Endothelial cell (in vitro differentiated cells): ENCODE measurements around the gene ADRM1. TPM values are rescaled to one million over a fixed set of nuclear protein-coding genes. Genes with fewer than 3 reads are reported as not detected.

ENCODE experiments used
- DNase-seq: peaks from one replicate; pipeline ENCODE4 v3.0.0; 2021; ENCODE audit warnings: low spot score
- H3K27ac Mint-ChIP-seq: one replicate; pipeline ENCODE4 v1.8.0; 2021; ENCODE audit warnings: mixed read lengths, inconsistent platforms; ENCODE audit not compliant: unreplicated experiment
- H3K27me3 Mint-ChIP-seq: one replicate; pipeline ENCODE4 v1.8.0; 2021; ENCODE audit warnings: mild to moderate bottlenecking, moderate library complexity, mixed read lengths, inconsistent platforms; ENCODE audit not compliant: unreplicated experiment
- H3K36me3 Mint-ChIP-seq: one replicate; pipeline ENCODE4 v1.8.0; 2021; ENCODE audit warnings: mild to moderate bottlenecking, low read depth, mixed read lengths, inconsistent platforms; ENCODE audit not compliant: unreplicated experiment
- H3K4me1 Mint-ChIP-seq: one replicate; pipeline ENCODE4 v1.8.0; 2021; ENCODE audit warnings: mild to moderate bottlenecking, mixed read lengths, inconsistent platforms; ENCODE audit not compliant: unreplicated experiment
- H3K4me3 Mint-ChIP-seq: one replicate; pipeline ENCODE4 v1.8.0; 2021; ENCODE audit warnings: mild to moderate bottlenecking, mixed read lengths, inconsistent platforms; ENCODE audit not compliant: unreplicated experiment
- H3K9me3 Mint-ChIP-seq: one replicate; pipeline ENCODE4 v1.8.0; 2021; ENCODE audit warnings: mixed read lengths, inconsistent platforms; ENCODE audit not compliant: unreplicated experiment
- total RNA-seq: library from RNA; stranded (reverse); fragmentation: NEBNext Ultra II Directional; extraction: Animal tissue kit (Norgen Biotek cat#: 25700); gene quantifications from one replicate; pipeline ENCODE4 v1.2.1, GENCODE V29; 2021; ENCODE audit not compliant: unreplicated experiment
- TF ChIP-seq, protein P1 (sequence below): fragments of 200-600 bp; sonication (generic); IDR thresholded peaks from one replicate; pipeline ENCODE4 v1.5.0; 2021; ENCODE audit warnings: antibody characterized with exemption; ENCODE audit not compliant: unreplicated experiment

Gene ADRM1
- total RNA-seq, 1 donor from 2014 or later = 132 TPM

GRCh38 chr20:62298577-62299249 is 4.1 kb upstream of the ADRM1 start:
- peaks cover 4% of the 10 kb centered on the region for H3K4me1 Mint-ChIP-seq
- no peak overlapping the region for H3K27ac Mint-ChIP-seq
- peaks cover 8% of the 10 kb centered on the region for H3K27me3 Mint-ChIP-seq
- no peaks in the 10 kb centered on the region for H3K9me3 Mint-ChIP-seq
- TF ChIP-seq, protein P1, sequence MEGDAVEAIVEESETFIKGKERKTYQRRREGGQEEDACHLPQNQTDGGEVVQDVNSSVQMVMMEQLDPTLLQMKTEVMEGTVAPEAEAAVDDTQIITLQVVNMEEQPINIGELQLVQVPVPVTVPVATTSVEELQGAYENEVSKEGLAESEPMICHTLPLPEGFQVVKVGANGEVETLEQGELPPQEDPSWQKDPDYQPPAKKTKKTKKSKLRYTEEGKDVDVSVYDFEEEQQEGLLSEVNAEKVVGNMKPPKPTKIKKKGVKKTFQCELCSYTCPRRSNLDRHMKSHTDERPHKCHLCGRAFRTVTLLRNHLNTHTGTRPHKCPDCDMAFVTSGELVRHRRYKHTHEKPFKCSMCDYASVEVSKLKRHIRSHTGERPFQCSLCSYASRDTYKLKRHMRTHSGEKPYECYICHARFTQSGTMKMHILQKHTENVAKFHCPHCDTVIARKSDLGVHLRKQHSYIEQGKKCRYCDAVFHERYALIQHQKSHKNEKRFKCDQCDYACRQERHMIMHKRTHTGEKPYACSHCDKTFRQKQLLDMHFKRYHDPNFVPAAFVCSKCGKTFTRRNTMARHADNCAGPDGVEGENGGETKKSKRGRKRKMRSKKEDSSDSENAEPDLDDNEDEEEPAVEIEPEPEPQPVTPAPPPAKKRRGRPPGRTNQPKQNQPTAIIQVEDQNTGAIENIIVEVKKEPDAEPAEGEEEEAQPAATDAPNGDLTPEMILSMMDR = no peak
- no peak for DNase-seq
- no peak overlapping the region for H3K4me3 Mint-ChIP-seq
- peaks cover 16% of the 10 kb centered on the region for H3K36me3 Mint-ChIP-seq

DNA sequence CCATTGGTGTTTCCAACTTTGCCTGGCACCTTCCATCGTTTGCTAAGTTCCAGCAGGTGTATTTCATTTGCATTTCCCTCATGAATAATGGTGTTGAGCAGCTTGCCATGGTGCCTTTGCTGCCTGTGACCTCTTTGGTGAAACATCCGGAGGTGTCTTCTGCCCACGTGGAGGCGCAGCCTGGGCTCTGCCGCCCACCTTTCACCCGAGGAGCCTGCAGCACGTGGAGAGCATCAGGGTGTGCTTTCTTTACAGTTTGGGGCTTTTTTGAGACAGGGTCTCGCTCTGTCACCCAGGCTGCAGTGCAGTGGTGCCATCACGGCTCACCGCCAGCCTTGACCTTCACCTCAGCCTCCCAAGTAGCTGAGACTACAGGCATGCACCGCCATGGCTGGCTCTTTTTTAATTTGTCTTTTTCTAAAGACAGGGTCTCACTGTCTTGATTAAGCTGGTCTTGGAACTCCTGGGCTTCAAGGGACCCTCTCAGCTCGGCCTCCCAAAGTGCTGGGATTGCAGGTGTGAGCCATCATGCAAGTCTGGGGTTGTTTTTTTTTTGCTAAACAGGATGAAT is 3.0 kb upstream of the ADRM1 start:
- H3K36me3 Mint-ChIP-seq = peaks cover 18% of the 10 kb centered on the region
- no peaks in the 10 kb centered on the region for H3K9me3 Mint-ChIP-seq
- H3K27me3 Mint-ChIP-seq = peaks cover 11% of the 10 kb centered on the region
- no peak for DNase-seq
- H3K27ac Mint-ChIP-seq = no peak overlapping the region
- H3K4me1 Mint-ChIP-seq = peaks cover 12% of the 10 kb centered on the region
- TF ChIP-seq, protein P1 = no peak
- H3K4me3 Mint-ChIP-seq = no peak overlapping the region

GRCh38 chr20:62300319-62300718 is 2.5 kb upstream of the ADRM1 start:
- peaks cover 11% of the 10 kb centered on the region for H3K27me3 Mint-ChIP-seq
- no peak overlapping the region for H3K4me3 Mint-ChIP-seq
- no peak for DNase-seq
- TF ChIP-seq, protein P1 = no peak
- H3K4me1 Mint-ChIP-seq = peaks cover 15% of the 10 kb centered on the region
- H3K36me3 Mint-ChIP-seq = peaks cover 18% of the 10 kb centered on the region
- H3K9me3 Mint-ChIP-seq = no peaks in the 10 kb centered on the region
- no peak overlapping the region for H3K27ac Mint-ChIP-seq

- H3K27me3 Mint-ChIP-seq = peaks cover 15% of the 10 kb centered on the region
- peaks cover 18% of the 10 kb centered on the region for H3K4me1 Mint-ChIP-seq
- peak overlapping the region; percentile 85 for H3K4me3 Mint-ChIP-seq
- TF ChIP-seq, protein P1 = no peak
- H3K9me3 Mint-ChIP-seq = no peaks in the 10 kb centered on the region
- peak overlapping the region; percentile 83 for H3K27ac Mint-ChIP-seq
- DNase-seq = no peak
- peaks cover 18% of the 10 kb centered on the region for H3K36me3 Mint-ChIP-seq
These were observed 1.6 kb upstream of the ADRM1 start for GRCh38 chr20:62301111-62301668.

- H3K27me3 Mint-ChIP-seq = peaks cover 15% of the 10 kb centered on the region
- peak overlapping the region; percentile 85 for H3K4me3 Mint-ChIP-seq
- H3K9me3 Mint-ChIP-seq = no peaks in the 10 kb centered on the region
- DNase-seq = peak; percentile 87
- H3K4me1 Mint-ChIP-seq = peaks cover 18% of the 10 kb centered on the region
- peaks cover 18% of the 10 kb centered on the region for H3K36me3 Mint-ChIP-seq
- TF ChIP-seq, protein P1 = peak; percentile 32
- H3K27ac Mint-ChIP-seq = peak overlapping the region; percentile 83
These were observed 940 bp upstream of the ADRM1 start for GRCh38 chr20:62301773-62302340.
